Suppressor macrophage treated with lipopolysaccharide for 4 hours (primary cell): ENCODE results near the gene SLC44A3.
A peak's percentile ranks its signal among the peaks of the same experiment; 100 is the strongest.

Experiments used
- DNase-seq: peaks from one replicate; pipeline ENCODE4 v3.0.0-alpha.2; 2020

The SLC44A3 gene

DNA sequence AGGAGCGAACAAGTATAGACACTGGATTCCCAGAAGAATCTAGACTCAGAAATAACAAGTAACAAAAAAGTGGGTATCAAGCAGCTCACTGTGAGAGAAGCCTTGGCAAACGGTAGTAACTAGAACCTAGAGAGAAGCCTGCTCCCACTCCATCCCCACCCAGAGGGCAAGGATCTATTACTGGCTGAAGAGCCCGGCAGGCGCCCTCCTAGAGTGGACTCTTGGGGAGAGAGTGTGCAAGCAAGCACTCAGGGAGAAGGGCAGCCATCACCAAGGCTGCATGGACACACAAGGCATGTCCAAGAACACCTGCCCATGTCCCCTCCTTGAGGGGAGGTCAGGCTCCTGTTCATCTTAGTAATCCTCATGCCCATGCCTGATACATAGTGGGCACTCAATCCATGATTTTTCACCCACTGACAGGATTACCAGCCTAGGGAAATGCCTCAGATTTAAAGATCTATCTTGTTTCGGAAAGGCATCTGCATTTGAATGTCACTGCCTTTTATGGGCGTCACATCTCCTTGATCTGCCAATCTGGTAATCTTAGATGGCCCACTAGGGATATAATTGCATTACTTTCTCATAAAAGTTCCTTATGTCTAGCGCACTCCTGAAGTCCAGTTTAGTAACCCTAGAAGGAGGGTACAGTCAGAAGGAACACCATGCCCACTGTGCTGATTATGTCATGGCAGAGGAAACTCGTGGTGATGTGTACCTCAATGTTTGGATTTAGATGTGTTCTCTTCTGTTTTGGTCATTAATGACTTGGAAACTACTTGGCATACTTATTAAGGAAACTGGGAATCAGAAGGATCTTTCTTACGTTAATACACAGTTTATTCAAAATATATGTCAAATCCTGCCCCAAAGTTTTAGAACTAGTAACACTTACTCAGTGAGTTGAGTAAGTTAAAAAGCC lies 92.4 kb downstream of the SLC44A3 start:
- no peak for DNase-seq

DNA sequence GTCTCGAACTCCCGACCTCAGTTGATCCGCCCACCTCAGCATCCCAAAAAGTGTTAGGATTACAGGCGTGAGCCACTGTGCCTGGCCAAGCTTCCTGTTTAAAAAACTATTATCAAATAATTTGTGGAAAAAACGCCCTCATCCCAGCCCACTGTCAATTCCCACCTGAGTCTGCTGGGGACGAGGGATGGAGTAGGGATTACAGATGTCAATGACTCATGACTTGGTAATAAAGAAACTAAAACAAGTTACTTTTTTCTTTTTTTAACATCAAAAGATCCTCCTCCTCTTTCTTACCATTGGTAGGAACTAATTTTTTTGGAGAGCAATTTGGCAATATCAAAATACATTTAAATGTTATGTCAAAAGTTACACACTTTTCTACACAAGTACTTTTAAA lies 97.1 kb downstream of the SLC44A3 start:
- no peak for DNase-seq

DNA sequence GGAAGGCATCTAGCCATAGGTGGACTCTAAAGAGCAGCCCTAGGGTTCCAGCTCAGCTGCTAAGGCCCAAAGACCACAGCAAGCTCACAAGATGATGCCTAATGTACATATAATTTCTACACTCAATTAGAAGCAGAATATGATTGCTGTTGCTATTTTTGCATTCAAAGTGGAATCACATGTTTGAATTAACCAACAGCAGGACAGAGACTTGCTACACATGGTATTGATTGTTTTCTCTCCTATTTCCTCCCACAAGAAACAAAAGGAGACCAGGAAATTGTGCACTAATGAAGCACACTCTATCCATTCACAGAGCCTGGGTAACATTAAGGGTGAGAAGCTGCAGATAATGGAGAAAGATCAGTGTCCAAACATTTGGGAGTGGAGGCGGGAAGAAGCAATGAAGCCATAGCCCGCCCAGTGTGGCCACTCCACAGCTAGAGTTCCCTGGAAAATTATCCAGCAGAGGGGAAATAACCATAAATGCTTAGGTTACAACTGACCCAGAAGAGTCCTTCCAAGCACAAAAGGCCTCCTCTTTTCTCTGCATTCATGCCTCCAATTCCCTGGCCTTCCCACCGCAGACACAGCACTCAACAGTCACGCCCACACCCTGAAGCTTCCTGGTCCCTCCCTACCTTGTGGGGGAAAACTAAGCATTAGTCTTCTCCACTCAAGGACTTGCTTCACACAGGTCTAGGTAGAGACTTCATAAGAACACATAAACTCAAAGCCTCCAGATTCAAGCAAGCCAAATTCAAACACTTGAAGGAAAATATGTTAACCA lies 99.3 kb downstream of the SLC44A3 start:
- no peak for DNase-seq

DNA sequence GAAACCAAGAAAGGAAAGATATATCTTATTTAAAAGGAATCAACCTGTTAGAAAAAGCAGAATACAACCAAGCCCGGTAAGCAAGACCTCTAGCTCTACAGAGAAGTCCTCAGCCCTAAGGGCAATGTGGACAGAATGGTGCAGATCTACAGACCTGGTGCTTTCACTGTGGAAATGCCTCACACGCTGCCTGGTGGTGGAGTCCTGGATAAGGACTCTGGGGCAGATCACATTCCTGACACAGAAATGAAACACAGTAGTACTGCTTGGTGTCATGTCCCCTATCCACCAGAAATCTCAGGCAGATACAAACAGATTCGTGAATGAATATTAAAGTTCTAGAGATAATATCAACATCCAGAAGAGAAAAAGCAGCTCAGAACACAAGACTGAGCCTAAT lies 99.9 kb downstream of the SLC44A3 start:
- DNase-seq: no peak

DNA sequence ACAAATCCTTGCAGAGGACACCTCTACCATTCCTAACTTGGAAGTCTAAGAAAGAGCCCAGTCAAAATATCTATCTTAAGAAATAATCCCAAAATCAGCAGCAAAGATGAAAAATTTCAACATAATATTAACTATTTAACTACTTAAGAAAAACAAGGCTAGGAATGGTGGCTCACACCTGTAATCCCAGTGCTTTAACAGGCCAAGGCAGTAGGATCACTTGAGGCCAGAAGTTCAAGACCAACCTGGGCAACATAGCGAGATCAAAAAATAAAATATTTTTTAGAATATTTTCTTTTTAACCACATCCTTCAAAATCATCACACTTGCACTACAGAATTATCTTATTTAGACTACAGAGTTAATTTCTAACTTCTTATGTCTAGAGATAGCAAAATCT lies 101.8 kb downstream of the SLC44A3 start:
- DNase-seq: no peak

DNA sequence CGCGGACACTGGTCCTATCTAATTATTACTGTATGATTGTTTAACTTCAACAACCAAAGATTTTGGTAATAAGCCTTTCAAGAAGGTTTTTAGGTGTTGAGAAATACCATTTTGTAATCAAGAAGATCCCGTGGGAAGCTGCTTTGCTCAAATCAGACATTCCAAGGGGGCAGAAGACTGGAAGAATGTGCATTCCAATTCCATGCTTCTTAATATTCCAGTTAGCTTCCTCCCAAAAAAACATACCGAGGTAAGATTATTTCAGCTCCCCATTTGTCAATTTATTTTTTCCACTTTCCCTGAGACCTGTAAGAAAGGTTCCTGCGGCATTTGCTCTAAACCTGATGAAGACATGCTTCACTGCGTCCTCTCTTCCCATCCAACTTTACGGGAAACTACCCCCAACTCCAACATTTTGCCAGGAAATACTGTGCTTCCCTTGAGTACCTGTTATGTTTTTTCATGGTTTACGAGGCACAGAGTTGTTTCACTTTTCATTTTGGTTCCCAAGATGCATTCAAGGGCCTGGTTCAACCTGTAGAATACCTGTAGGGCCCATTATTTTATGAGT lies 102.7 kb downstream of the SLC44A3 start:
- DNase-seq: no peak

DNA sequence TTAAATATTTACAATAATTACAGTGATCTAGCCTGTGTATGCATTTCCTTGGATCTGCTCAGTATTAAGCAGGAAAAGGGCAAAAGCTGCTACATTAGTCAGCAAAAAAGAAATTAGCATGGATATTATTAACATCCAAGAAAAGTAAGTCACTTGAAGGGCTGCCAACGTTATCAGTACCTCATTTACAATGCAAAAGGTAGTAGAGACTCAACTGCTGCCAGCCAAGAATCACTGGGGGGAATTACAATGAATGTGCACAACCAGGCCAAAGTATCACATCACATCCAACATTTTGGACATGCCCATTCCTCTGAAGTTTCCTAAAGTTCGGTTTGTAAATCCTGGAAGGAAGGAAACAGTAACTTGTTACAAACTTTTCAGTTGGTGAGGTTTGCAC lies 104.8 kb downstream of the SLC44A3 start:
- DNase-seq: no peak

DNA sequence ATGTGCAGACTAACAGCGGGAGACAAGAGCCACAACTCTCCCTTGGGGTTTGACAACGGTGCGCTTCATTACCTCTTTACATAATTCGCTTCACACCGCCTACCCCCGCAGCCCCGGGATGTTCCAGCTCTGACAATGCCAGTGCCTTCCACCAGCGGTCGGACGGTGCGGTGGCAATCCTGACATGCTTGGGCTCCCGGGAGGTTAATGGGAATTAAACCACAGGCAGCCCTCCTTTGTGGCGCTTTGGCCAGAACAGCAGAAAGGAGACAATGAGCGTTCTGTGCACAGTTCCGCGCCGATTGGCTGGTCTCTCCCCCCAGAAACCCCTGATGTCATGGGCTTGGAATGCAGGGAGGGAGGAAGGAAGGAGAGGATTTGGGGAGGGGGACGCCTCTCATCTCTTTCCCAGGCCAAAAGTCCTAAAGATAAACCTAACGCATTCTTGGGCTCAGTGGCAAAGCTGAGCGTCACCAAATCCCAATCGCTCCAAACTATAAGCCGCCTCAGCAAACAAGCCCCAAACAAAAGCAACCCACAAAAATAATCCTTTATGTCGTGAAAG lies 105.5 kb downstream of the SLC44A3 start:
- DNase-seq: no peak

DNA sequence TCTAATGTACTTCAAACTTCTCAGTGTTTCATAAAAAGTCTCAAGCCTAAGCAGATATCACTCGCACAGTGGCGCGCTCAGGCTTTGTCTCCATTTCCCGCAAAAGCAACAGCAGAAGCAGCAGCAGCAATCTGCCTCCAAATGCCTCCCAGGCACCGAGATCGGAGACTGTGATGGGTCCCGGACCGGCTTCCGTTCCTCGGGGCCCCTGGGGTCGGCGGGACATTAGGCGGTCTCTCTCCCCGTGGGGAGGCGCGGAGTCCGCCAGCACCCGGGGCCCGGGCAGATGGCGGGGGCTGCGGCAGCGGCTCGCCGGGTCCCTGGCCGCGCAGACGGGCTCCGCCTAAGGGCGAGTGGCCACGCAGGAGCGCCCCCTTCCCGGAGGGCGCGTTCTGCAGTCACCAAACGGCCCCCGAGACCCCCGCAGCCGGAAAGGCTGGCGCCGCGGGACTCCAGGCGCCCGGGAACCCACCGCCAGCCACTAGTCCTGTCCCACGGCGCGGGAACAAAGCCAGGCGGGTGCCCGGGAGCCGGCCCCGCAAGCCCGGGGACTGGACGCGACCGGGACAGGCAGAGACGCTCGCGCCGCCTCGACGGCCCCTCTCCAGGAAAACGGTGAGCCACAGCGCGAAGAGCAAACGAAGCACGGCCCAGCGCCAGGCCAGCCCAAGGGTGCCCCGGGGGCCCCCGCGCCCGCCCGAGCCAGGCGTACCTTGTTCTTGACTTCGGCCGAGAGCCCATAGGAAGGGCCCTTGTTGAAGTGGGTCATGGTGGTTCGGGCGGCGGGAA lies 106.2 kb downstream of the SLC44A3 start:
- no peak for DNase-seq

DNA sequence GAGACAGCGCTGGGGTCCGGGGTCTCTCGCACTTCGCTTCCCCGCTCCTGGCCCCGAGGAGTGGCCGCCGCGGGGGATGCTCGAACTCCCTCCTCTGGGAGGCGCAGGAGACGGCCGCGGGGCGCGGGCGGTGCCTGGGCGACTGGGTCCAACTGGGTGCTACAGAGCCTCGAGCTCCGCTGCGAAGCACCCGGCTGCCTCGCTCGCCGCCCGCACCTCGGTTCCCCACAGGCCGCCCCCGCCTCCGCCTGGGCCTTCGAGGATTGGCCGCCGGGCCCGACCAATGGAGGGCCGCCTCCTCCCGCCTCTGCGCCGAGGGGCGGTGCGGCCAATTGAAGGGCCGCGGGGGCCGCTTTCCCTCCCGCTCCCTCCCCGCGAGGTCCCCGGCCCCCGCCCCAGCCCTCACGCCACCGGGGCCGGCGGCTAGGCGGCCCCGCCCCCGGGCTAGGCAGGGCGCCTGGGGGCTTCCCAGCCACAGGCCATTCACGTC lies 106.8 kb downstream of the SLC44A3 start, which contains the start of gene CNN3:
Gene CNN3 (minus strand): TSS at position 196 of the 490 bp plus-strand sequence. CDS start 216 bp downstream, outside the sequence.
- DNase-seq: peak; percentile 34

DNA sequence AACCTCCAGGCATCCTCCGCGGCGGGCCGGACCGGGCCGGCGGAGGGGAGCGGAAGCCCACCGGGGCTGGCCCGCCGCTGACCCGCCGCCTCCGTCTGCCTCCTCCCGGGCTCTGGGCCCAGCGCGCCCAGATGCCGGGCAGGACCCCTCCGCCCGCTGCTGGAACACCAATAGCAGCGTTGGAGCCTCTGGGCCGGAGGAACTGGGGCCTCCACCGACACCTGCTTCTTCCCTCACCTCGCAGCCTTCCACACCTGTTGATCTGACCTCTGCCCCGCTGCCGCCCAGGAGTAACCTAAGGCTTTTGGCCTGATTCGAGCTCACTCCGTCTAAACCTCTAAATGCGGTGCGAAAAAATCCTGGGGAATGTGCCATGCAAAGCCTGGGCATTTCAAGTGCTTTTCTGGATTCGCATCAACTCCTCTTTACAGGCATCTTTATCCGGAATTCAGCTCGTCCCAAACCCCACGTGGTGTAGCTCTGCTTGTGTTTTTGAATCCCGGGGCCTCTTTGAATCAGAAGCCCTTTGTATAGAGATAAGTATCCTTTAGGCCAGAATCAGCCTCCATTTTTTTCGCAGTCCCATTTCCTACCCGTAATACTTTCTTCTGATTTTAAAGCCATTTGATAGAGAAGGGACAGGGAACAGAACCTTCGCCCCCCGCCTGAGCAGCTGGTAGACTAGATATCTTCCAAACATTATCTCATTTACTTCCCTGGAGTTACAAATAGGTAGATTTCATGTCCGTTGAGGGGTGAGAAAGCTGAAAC lies 107.4 kb downstream of the SLC44A3 start:
- no peak for DNase-seq

DNA sequence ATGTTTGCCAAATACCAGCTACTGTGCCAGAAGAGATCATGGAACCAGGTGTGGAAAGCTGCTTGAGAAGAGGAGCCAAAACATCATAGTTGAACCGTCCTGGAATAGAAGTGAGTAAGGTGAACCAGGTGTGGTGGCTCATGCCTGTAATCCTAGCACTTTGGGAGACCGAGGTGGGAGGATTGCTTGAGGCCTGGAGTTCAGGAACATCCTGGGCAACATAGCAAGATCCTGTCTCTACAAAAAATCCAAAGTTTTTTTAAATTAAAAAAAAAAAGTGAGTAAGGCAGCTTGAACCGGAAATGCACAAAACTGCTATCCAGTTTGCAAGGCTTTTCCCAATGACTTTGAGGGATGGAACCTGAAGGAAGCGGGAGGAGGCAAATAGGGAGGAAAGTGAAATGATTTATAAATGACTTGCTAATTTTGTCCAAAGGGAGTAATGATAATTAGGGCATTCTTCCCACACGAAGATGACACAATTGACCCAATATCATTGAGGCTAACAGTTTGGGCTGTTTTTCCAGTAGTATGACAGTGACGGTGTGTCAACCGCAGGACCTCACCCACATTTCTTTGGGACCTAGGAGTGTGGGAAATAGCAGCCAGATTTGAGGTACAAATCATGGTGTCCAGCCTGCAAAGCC lies 108.3 kb downstream of the SLC44A3 start:
- DNase-seq: no peak

DNA sequence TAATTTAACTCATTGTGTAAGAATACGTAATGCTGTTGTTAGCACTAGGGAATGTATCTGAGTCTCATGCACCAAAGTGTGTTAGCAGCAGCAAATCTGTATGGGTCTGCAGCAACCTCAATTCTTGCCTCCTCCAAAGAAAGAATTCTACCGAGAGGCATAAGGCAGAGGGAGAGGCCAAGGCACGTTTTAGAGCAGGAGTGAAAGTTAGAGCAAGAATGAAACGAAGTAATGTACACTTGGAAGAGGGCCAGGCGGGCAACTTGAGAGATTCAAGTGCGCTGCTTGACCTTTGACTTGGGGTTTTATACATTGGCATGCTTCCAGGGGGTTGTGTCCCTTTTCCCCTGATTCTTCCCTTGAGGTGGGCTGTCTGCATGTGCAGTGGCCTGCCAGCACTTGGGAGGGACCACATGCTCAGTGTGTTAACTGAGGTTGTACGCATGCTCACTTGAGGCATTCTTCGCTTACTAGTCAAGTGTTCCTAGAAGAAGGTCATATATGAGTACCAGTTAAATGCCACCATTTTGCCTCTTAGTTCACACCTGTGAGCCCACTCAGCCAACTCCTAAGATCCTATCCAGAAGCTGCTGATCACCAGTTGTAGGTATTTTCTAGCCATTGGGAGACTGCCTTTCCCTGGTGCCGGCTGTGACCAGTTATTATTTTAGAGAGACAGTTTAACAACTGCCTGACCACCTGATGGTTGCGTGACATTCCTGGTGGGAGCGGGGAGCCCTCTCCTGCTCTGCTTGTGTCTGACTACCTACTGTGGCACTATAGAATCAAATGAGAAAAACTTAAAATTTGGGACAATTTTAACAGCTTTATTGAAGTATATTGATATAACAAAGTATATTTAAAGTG lies 109.4 kb downstream of the SLC44A3 start:
- DNase-seq: no peak

DNA sequence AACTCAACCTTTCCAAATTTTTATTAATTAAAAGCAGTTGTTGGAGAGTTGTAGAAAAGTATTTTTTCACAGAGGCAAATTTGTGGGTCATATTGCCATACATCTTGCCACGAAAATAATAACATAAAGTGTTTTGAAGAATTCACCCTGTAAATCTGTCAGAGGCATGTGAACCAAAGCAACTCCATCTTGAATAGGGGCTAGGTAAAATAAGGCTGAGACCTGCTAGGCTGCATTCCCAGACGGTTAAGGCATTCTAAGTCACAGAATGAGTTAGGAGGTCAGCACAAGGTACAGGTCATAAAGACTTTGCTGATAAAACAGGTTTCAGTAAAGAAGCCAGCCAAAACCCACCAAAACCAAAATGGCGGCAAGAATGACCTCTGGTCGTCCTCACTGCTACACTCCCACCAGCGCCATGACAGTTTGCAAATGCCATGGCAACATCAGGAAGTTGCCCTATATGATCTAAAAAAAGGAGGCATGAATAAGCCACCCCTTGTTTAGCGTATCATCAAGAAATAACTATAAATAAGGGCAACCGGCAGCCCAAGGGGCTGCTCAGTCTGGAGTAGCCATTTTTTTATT lies 111.2 kb downstream of the SLC44A3 start:
- no peak for DNase-seq

DNA sequence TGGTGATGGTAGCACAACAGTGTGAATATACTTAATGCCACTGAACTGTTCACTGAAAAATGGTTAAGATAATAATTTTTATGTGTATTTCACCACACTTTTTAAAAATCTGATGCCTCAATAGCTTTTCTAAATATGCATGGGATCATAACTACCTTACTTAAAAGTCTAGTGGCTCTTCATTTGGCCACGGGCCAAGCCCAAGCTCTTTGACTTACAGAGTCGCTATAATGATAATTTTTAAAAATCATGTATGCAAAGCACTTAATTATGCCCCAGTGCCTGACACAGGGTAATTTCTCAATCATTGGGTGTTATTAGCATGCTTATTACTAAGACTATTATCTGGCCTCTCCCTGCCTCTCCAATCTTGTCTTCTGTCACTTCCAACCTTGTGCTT lies 114.4 kb downstream of the SLC44A3 start:
- no peak for DNase-seq

DNA sequence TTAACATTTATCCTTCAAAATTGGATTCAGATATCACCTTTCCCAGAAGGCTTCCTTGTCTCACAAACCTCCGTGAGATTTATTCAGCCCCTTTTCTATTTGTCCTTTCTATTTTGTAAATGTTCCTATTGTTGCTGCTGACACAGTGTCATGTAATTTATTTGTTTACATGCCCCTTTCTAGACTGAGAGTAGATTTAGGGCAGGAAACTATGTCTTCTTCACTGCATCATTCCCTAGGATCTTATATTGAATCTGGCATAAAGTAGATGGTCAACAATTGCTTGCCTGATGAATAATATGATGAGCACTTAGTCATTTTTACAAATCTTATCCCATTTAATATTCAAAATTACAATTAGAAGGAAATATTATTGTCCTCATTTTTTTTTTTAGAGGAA lies 114.9 kb downstream of the SLC44A3 start:
- DNase-seq: no peak

DNA sequence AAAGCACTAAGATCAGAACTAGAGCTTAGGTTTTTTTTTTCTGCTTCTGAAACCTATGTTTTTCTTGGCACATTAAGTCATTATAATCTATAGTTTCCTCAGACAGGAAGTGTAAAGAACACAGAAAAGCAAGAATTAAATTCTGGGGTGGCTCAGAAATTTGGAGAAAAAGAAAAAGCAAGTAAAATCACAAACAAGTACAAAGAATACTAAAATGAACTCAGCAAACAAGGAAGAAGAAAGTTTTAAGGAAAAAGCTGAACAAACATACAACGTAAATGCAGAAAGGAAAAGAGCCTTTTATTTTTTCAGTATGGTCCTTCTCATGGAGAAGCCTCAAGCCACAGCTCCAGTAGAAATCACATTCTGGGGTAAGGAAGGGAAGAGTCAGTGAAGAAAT lies 115.3 kb downstream of the SLC44A3 start:
- DNase-seq: no peak

DNA sequence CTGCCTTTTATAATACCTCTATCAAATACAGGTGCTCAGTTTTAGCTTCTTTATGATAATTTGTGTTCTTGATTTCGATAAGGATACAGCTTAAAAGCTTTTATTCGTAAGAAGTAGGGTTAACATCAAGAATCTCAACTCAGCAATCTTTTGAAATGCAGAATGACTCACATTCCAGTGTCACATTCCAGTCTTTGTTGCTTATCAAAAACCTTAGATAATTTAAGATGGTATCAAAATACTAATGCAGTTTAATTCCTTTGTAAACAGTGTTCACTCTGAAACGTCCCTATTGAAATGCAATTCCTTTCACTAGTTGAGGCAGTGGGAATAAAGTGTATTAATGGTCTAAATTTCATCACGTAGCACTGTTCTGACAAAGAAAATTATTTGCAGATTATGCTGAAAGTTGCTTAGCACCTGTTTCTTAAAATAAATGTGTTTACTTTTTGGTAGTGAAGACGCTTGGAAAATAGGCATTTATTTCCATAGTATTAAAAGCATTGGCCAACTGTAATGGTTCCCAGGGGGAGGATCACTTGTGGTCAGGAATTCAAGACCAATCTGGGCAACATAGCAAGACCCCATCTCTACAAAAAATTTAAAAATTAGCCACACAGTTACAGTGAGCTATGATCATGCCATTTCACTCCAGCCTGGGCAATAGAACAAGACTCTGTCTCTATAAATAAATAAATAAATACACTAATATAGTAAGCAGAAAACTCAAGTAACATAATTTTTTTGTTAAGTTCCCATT lies 116.9 kb downstream of the SLC44A3 start:
- no peak for DNase-seq

DNA sequence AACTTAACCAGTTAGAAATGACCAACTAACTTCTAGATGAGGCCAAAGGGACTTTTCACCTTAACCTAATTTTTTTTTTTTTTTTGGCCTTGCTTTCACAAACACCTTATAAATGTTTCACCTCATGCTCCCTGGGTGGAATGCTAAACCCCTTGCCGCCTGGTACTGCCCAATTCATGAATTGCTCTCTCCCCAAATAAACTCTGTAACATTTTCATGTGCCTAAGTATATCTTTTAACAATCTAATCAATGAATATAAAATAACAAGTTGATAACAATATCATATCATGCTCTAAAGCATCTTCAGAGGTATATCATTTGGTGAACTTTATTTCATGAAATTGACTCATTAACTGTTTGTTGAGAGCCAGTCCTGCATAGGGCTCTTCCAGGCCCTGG lies 117.7 kb downstream of the SLC44A3 start:
- no peak for DNase-seq
